Measurements from ENCODE around the gene DNAL1. TPM values are rescaled to one million over a fixed set of nuclear protein-coding genes. Genes with fewer than 3 reads are reported as not detected.

DNAL1 gene
- total and polyA plus RNA-seq, 2 of the 13 experiments (the other 11 are each of a cell fraction or from before 2014, with no cell fraction given): 1.4 to 13.3 TPM

GRCh38 chr14:73713803-73714655 is 69.2 kb downstream of the DNAL1 start, which contains the start of gene PNMA1 (continued):
- TF ChIP-seq, protein P1, sequence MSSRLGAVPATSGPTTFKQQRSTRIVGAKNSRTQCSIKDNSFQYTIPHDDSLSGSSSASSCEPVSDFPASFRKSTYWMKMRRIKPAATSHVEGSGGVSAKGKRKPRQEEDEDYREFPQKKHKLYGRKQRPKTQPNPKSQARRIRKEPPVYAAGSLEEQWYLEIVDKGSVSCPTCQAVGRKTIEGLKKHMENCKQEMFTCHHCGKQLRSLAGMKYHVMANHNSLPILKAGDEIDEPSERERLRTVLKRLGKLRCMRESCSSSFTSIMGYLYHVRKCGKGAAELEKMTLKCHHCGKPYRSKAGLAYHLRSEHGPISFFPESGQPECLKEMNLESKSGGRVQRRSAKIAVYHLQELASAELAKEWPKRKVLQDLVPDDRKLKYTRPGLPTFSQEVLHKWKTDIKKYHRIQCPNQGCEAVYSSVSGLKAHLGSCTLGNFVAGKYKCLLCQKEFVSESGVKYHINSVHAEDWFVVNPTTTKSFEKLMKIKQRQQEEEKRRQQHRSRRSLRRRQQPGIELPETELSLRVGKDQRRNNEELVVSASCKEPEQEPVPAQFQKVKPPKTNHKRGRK (CRISPR knock-in tag; IDR thresholded peaks at IDR 0.05): no peak
- no peak for TF ChIP-seq SRSF1 (optimal IDR thresholded peaks at IDR 0.05; ENCODE audit: low read depth, low read length)
- TF ChIP-seq ZNF788 (CRISPR knock-in tag; IDR thresholded peaks at IDR 0.05; ENCODE audit: borderline replicate concordance): no peak
- TF ChIP-seq MYNN (CRISPR knock-in tag; IDR thresholded peaks at IDR 0.05; ENCODE audit: low read depth): no peak
- peak; percentile 49 for TF ChIP-seq ZSCAN31 (CRISPR knock-in tag; IDR thresholded peaks at IDR 0.05; ENCODE audit: low read depth)
- no peak; the same call in 1 of the 2 replicates for TF ChIP-seq POLR2AphosphoS2 (IDR thresholded peaks at IDR 0.05; ENCODE audit: low read depth, low read length)
- TF ChIP-seq ATRX (CRISPR knock-in tag; IDR thresholded peaks at IDR 0.05; ENCODE audit: borderline replicate concordance): no peak
- TF ChIP-seq ZBTB8A (CRISPR knock-in tag; IDR thresholded peaks at IDR 0.05; ENCODE audit: borderline replicate concordance, low read depth): no peak
- no peak for TF ChIP-seq U2AF1 (optimal IDR thresholded peaks at IDR 0.05; ENCODE audit: low read depth, low read length)
- no peak for TF ChIP-seq KDM3A (CRISPR knock-in tag; IDR thresholded peaks at IDR 0.05; ENCODE audit: low read depth)
- TF ChIP-seq ARNT2 (CRISPR knock-in tag; IDR thresholded peaks at IDR 0.05; ENCODE audit: low read depth): peak; percentile 90; the same call in 1 of the 2 replicates
- TF ChIP-seq, protein P2, sequence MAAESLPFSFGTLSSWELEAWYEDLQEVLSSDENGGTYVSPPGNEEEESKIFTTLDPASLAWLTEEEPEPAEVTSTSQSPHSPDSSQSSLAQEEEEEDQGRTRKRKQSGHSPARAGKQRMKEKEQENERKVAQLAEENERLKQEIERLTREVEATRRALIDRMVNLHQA (CRISPR knock-in tag; IDR thresholded peaks at IDR 0.05): no peak
- no peak for TF ChIP-seq ZNF24 (IDR thresholded peaks at IDR 0.05)
- no peak for TF ChIP-seq RELA (CRISPR knock-in tag; IDR thresholded peaks at IDR 0.05)
- no peak for TF ChIP-seq NAIF1 (CRISPR knock-in tag; IDR thresholded peaks at IDR 0.05; ENCODE audit: borderline replicate concordance)
- TF ChIP-seq ZSCAN29 (CRISPR knock-in tag; conservative IDR thresholded peaks at IDR 0.05): no peak
- TF ChIP-seq CREM (IDR thresholded peaks at IDR 0.05): no peak
- no peak for TF ChIP-seq CREM (CRISPR knock-in tag; IDR thresholded peaks at IDR 0.05)
- TF ChIP-seq ZKSCAN5 (CRISPR knock-in tag; IDR thresholded peaks at IDR 0.05): no peak
- no peak for TF ChIP-seq MAFF (IDR thresholded peaks at IDR 0.05; ENCODE audit: low read depth, low read length)
- TF ChIP-seq ETV6 (CRISPR knock-in tag; conservative IDR thresholded peaks at IDR 0.05): no peak
- no peak for TF ChIP-seq NR2F1 (CRISPR knock-in tag; IDR thresholded peaks at IDR 0.05)
- TF ChIP-seq STAT5B (CRISPR knock-in tag; IDR thresholded peaks at IDR 0.05): no peak
- no peak for TF ChIP-seq JDP2 (CRISPR knock-in tag; IDR thresholded peaks at IDR 0.05; ENCODE audit: borderline replicate concordance)
- TF ChIP-seq HNF1B (CRISPR knock-in tag; IDR thresholded peaks at IDR 0.05): no peak
- TF ChIP-seq HMGA1 (CRISPR knock-in tag; conservative IDR thresholded peaks at IDR 0.05): no peak
- TF ChIP-seq, protein P3, sequence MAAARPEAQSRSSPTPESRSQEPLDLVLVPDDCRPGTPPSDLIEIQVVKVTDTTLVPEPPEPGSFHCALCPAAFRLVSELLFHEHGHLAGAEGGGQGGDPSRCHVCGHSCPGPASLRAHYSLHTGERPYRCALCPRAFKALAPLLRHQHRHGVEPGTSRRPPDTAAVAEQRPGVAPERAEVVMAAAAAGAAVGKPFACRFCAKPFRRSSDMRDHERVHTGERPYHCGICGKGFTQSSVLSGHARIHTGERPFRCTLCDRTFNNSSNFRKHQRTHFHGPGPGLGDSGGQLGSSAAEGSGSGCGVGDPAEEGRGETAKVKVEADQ (CRISPR knock-in tag; IDR thresholded peaks at IDR 0.05; ENCODE audit: borderline replicate concordance): peak; percentile 44; the same call in 1 of the 2 replicates
- TF ChIP-seq RXRB (CRISPR knock-in tag; IDR thresholded peaks at IDR 0.05; ENCODE audit: borderline replicate concordance): no peak

Measured in HepG2 (cell line).